IMR-90 (cell line): ENCODE measurements around the gene PRSS56. TPM values are rescaled to one million over a fixed set of nuclear protein-coding genes. Genes with fewer than 3 reads are reported as not detected.

ENCODE experiments used
- ATAC-seq: fragments of 200-7000 bp; cut with Tn5 transposase; 2 replicates; pipeline ENCODE4 v1.9.1; 2020; ENCODE audit warnings: low read depth, mild to moderate bottlenecking, moderate library complexity
- BruUV-seq: library from RNA; stranded (reverse); fragments of 400-500 nt; replicated peaks from 2 replicates; lab custom pipeline; 2021; lab: Mats Ljungman, UMichigan
- CTCF ChIA-PET: fragments of 300-600 bp; formaldehyde crosslinking; extraction: SDS; loops from one replicate; lab custom pipeline; 2021; ENCODE audit warnings: antibody characterized with exemption; lab: Yijun Ruan, JAX
- POLR2A ChIA-PET: fragments of 300-600 bp; sonication (Branson Sonifier 250); formaldehyde crosslinking; loops from one replicate; lab custom pipeline; 2022; ENCODE audit warnings: antibody characterized with exemption; ENCODE audit not compliant: unreplicated experiment; lab: Charles Lee
- DNase-seq: peaks from one replicate; pipeline ENCODE4 v3.0.0; 2013
- H2AFZ ChIP-seq: replicated peaks from 2 replicates; pipeline ENCODE3; 2013; ENCODE audit warnings: low read length, mild to moderate bottlenecking; ENCODE audit not compliant: poor library complexity
- H2AK5ac ChIP-seq: 2 replicates; pipeline ENCODE4 v1.6.1; 2013; ENCODE audit warnings: low read depth, low read length, inconsistent platforms
- H2AK9ac ChIP-seq: replicated peaks from 2 replicates; pipeline ENCODE3; 2013; ENCODE audit warnings: mild to moderate bottlenecking, low read depth, low read length, moderate library complexity; ENCODE audit not compliant: poor library complexity
- H2BK120ac ChIP-seq: 2 replicates; pipeline ENCODE4 v1.6.1; 2013; ENCODE audit warnings: low read depth, low read length, inconsistent platforms
- H2BK15ac ChIP-seq: 3 replicates; pipeline ENCODE4 v1.6.1; 2013; ENCODE audit warnings: low read depth, low read length, inconsistent platforms
- H2BK20ac ChIP-seq: 2 replicates; pipeline ENCODE4 v1.6.1; 2013; ENCODE audit warnings: low read depth, mild to moderate bottlenecking, inconsistent platforms, low read length, moderate library complexity
- H2BK5ac ChIP-seq: 2 replicates; pipeline ENCODE4 v1.6.1; 2013; ENCODE audit warnings: mild to moderate bottlenecking, low read depth, low read length, inconsistent platforms; ENCODE audit not compliant: poor library complexity, severe bottlenecking
- H3K14ac ChIP-seq: replicated peaks from 2 replicates; pipeline ENCODE4 v1.6.1; 2013; ENCODE audit warnings: low read depth, low read length, inconsistent platforms
- H3K18ac ChIP-seq: 2 replicates; pipeline ENCODE4 v1.6.1; 2013; ENCODE audit warnings: low read depth, low read length, control low read depth
- H3K23ac ChIP-seq: 2 replicates; pipeline ENCODE4 v1.6.1; 2013; ENCODE audit warnings: low read depth, low read length, inconsistent platforms
- H3K27ac ChIP-seq: 2 replicates; pipeline ENCODE4 v1.5.1; 2013; ENCODE audit warnings: mild to moderate bottlenecking, control low read depth, low read length; ENCODE audit not compliant: insufficient read depth
- H3K27me3 ChIP-seq: 2 replicates; pipeline ENCODE4 v1.6.1; 2013; ENCODE audit warnings: low read length; ENCODE audit not compliant: control insufficient read depth, insufficient read depth
- H3K36me3 ChIP-seq: 2 replicates; pipeline ENCODE4 v1.6.1; 2013; ENCODE audit warnings: low read length, mixed read lengths; ENCODE audit not compliant: control insufficient read depth, insufficient read depth
- H3K4ac ChIP-seq: 2 replicates; pipeline ENCODE4 v1.6.1; 2013; ENCODE audit warnings: low read depth, low read length, inconsistent platforms
- H3K4me1 ChIP-seq: 2 replicates; pipeline ENCODE4 v1.6.1; 2013; ENCODE audit warnings: low read length, mixed read lengths; ENCODE audit not compliant: control insufficient read depth, insufficient read depth
- H3K4me2 ChIP-seq: 2 replicates; pipeline ENCODE4 v1.6.1; 2013; ENCODE audit warnings: low read depth, mild to moderate bottlenecking, control low read depth, low read length, moderate library complexity
- H3K4me3 ChIP-seq: 2 replicates; pipeline ENCODE4 v1.5.1; 2013; ENCODE audit warnings: low read depth, mild to moderate bottlenecking, control low read depth, low read length, moderate library complexity; ENCODE audit not compliant: insufficient read depth
- H3K56ac ChIP-seq: 2 replicates; pipeline ENCODE4 v1.6.1; 2013; ENCODE audit warnings: low read length, inconsistent platforms; ENCODE audit not compliant: insufficient read depth; ENCODE audit errors: extremely low read depth
- H3K79me1 ChIP-seq, 2 experiments: 2 replicates each; pipeline ENCODE4 v1.6.1; 2013; ENCODE audit warnings: low read length in 2 of 2, inconsistent platforms in 1 of 2, low read depth in 1 of 2
- H3K9ac ChIP-seq: 2 replicates; pipeline ENCODE4 v1.6.1; 2013; ENCODE audit warnings: low read depth, low read length, control low read depth
- H3K9me1 ChIP-seq: 2 replicates; pipeline ENCODE4 v1.6.1; 2013; ENCODE audit warnings: low read length, inconsistent platforms; ENCODE audit not compliant: insufficient read depth
- H3K9me3 ChIP-seq: 2 replicates; pipeline ENCODE4 v1.6.1; 2013; ENCODE audit warnings: low read length; ENCODE audit not compliant: control insufficient read depth, insufficient read depth
- H4K20me1 ChIP-seq: 2 replicates; pipeline ENCODE4 v1.6.1; 2013; ENCODE audit warnings: low read length, inconsistent platforms; ENCODE audit not compliant: insufficient read depth
- H4K5ac ChIP-seq: 2 replicates; pipeline ENCODE4 v1.6.1; 2013; ENCODE audit warnings: mild to moderate bottlenecking, low read depth, low read length, control low read depth
- H4K8ac ChIP-seq, 2 experiments: 2 replicates each; pipeline ENCODE4 v1.6.1; 2013; ENCODE audit warnings: low read depth in 2 of 2, low read length in 2 of 2, control low read depth in 1 of 2, inconsistent platforms in 1 of 2
- H4K91ac ChIP-seq: 2 replicates; pipeline ENCODE4 v1.6.1; 2013; ENCODE audit warnings: low read depth, low read length, inconsistent platforms; ENCODE audit not compliant: insufficient read depth
- BHLHE40 ChIP-seq: fragments of 150-350 bp; IDR thresholded peaks from 2 replicates; pipeline ENCODE4 v1.6.1; 2016; ENCODE audit warnings: mild to moderate bottlenecking, low read depth, low read length
- CEBPB ChIP-seq: IDR thresholded peaks from 2 replicates; pipeline ENCODE4 v1.6.1; 2012; ENCODE audit warnings: low read depth, low read length, improper control_type of control experiment
- CHD1 ChIP-seq: IDR thresholded peaks from 2 replicates; pipeline ENCODE4 v1.6.1; 2012; ENCODE audit warnings: low read depth, low read length, improper control_type of control experiment
- FOS ChIP-seq: fragments of 150-350 bp; IDR thresholded peaks from 2 replicates; pipeline ENCODE4 v1.6.1; 2016; ENCODE audit warnings: low read depth, low read length
- MAFK ChIP-seq: IDR thresholded peaks from 2 replicates; pipeline ENCODE4 v1.6.1; 2012; ENCODE audit warnings: low read depth, low read length, improper control_type of control experiment
- MAZ ChIP-seq: IDR thresholded peaks from 2 replicates; pipeline ENCODE4 v1.6.1; 2012; ENCODE audit warnings: low read depth, mild to moderate bottlenecking, low read length, improper control_type of control experiment, moderate library complexity, borderline replicate concordance
- MXI1 ChIP-seq: IDR thresholded peaks from 2 replicates; pipeline ENCODE4 v1.6.1; 2012; ENCODE audit warnings: low read depth, mild to moderate bottlenecking, low read length, moderate library complexity, borderline replicate concordance
- NFE2L2 ChIP-seq: fragments of 150-350 bp; IDR thresholded peaks from 2 replicates; pipeline ENCODE4 v1.6.1; 2016; ENCODE audit warnings: low read depth, mild to moderate bottlenecking, low read length
- POLR2A ChIP-seq: IDR thresholded peaks from 2 replicates; pipeline ENCODE4 v1.6.1; 2012; ENCODE audit warnings: mild to moderate bottlenecking, low read depth, low read length
- RAD21 ChIP-seq: IDR thresholded peaks from 2 replicates; pipeline ENCODE4 v1.6.1; 2012; ENCODE audit warnings: low read length, improper control_type of control experiment
- RCOR1 ChIP-seq: IDR thresholded peaks from 2 replicates; pipeline ENCODE4 v1.6.1; 2012; ENCODE audit warnings: mild to moderate bottlenecking, low read length, improper control_type of control experiment; ENCODE audit not compliant: insufficient replicate concordance
- RFX5 ChIP-seq: IDR thresholded peaks from 2 replicates; pipeline ENCODE4 v1.8.0; 2012; ENCODE audit warnings: low read depth, mild to moderate bottlenecking, low read length, moderate library complexity
- SMC3 ChIP-seq: fragments of 150-350 bp; IDR thresholded peaks from 2 replicates; pipeline ENCODE4 v1.6.1; 2016; ENCODE audit warnings: low read depth, mild to moderate bottlenecking, antibody characterized with exemption, low read length, moderate library complexity
- WGBS, 2 experiments: methylation state at CpG; one replicate each; pipeline versions ENCODE4 v1.1.5 to v1.1.7; 2013; ENCODE audit warnings: missing lambda C conversion rate in 2 of 2; ENCODE audit not compliant: insufficient read length in 1 of 2; ENCODE audit errors: extremely low coverage in 2 of 2; 5-methylcytosine and 5-hydroxymethylcytosine counted together
- dilution Hi-C: fragments of 300-500 bp; cut with HindIII; formaldehyde crosslinking; loops from one replicate; pipeline ENCODE4 v1.14.3; 2018; ENCODE audit warnings: low sequenced_read_pairs; ENCODE audit not compliant: unreplicated experiment
- in situ Hi-C: fragments of 300-500 bp; cut with MboI; formaldehyde crosslinking; loops from 3 replicates; pipeline ENCODE4 v1.14.3; 2019; ENCODE audit warnings: low sequenced_read_pairs, inconsistent platforms, mixed read lengths
- intact Hi-C: fragments of 100-400 bp; cut with micrococcal nuclease; formaldehyde crosslinking; loops from 2 replicates; pipeline ENCODE4 v1.10.0; 2022
- polyA plus RNA-seq, 3 experiments: library from polyadenylated mRNA; depleted of rRNA; stranded (reverse); fragments of >200 nt; gene quantifications; 2 replicates each; pipeline ENCODE4 v1.2.3, GENCODE V29; 2012; ENCODE audit warnings: low replicate concordance in 1 of 3
- total RNA-seq: library from RNA; depleted of rRNA; stranded (reverse); fragments of >200 nt; gene quantifications from 2 replicates; pipeline ENCODE4 v1.2.3, GENCODE V29; 2012
- TF ChIP-seq, protein P1 (sequence below): fragments of 150-350 bp; IDR thresholded peaks from 2 replicates; pipeline ENCODE4 v1.6.1; 2016; ENCODE audit warnings: low read depth, mild to moderate bottlenecking, low read length, moderate library complexity, borderline replicate concordance
- TF ChIP-seq, protein P2 (sequence below): fragments of 150-350 bp; IDR thresholded peaks from 2 replicates; pipeline ENCODE4 v1.6.1; 2017; ENCODE audit warnings: mild to moderate bottlenecking, antibody characterized with exemption, low read length, low read depth
- TF ChIP-seq, protein P3 (sequence below): conservative IDR thresholded peaks from 2 replicates; pipeline ENCODE4 v1.5.1; 2012; ENCODE audit warnings: mild to moderate bottlenecking, low read depth, low read length, improper control_type of control experiment

The PRSS56 gene
- total and polyA plus RNA-seq, 2 of the 4 experiments (the other 2 are of a cell fraction), result not detected

DNA sequence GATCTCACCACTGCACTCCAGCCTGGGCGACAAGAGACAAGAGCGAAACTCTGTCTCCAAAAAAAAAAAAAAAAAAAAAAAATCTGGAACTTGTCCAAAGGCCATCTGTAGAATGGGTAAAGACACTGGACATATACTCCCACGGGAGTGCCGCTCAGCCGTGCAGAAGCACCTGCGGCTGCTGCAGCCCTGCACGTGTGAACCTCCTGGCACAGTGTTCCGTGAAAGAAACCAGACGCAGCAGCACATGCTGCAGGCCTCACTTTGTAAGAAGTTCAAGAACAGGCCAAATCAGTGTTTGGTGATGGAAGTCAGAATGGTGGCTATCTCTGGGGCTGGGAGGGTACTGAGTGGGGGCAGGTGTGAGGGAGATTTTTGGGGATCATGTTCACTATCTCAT, 12.2 kb downstream of the PRSS56 start:
- Histone ChIP-seq H3K4me3 (no peak overlapping the region), H2BK15ac (no peak overlapping the region), H2AK9ac (no peak overlapping the region), H3K18ac (no peak overlapping the region), H3K9me3 (peaks cover 6% of the 10 kb centered on the region), H3K56ac (no peak overlapping the region), H3K9ac (no peak overlapping the region), H3K4ac (no peak overlapping the region), H3K4me1 (no peaks in the 10 kb centered on the region), H3K14ac (no peak overlapping the region), H3K36me3 (no peaks in the 10 kb centered on the region), H3K79me1 (no peaks in the 10 kb centered on the region), H2AFZ (no peak overlapping the region), H2BK20ac (no peak overlapping the region), H4K20me1 (no peaks in the 10 kb centered on the region), H2BK5ac (no peak overlapping the region), H4K91ac (no peak overlapping the region), H3K23ac (no peak overlapping the region), H3K27ac (no peak overlapping the region), H2AK5ac (no peak overlapping the region), H3K9me1 (no peaks in the 10 kb centered on the region), H3K27me3 (peaks cover 20% of the 10 kb centered on the region), H4K8ac (no peak overlapping the region), H4K5ac (no peak overlapping the region), H3K4me2 (no peak overlapping the region), H2BK120ac (no peak overlapping the region)
- BruUV-seq, result no TSS peak
- intact Hi-C loops, result no loop called here
- DNase-seq, result no peak
- ATAC-seq, result no peak
- dilution Hi-C loops, result no loop called here
- TF ChIP-seq MAZ (no peak), FOS (no peak), CHD1 (no peak), RCOR1 (no peak), POLR2A (no peak), NFE2L2 (no peak), MXI1 (no peak), RFX5 (no peak), BHLHE40 (no peak), SMC3 (no peak), CEBPB (no peak), RAD21 (no peak), MAFK (no peak)
- TF ChIP-seq, protein P1, sequence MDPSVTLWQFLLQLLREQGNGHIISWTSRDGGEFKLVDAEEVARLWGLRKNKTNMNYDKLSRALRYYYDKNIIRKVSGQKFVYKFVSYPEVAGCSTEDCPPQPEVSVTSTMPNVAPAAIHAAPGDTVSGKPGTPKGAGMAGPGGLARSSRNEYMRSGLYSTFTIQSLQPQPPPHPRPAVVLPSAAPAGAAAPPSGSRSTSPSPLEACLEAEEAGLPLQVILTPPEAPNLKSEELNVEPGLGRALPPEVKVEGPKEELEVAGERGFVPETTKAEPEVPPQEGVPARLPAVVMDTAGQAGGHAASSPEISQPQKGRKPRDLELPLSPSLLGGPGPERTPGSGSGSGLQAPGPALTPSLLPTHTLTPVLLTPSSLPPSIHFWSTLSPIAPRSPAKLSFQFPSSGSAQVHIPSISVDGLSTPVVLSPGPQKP, result no peak
- TF ChIP-seq, protein P2, sequence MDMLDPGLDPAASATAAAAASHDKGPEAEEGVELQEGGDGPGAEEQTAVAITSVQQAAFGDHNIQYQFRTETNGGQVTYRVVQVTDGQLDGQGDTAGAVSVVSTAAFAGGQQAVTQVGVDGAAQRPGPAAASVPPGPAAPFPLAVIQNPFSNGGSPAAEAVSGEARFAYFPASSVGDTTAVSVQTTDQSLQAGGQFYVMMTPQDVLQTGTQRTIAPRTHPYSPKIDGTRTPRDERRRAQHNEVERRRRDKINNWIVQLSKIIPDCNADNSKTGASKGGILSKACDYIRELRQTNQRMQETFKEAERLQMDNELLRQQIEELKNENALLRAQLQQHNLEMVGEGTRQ, result no peak
- TF ChIP-seq, protein P3, sequence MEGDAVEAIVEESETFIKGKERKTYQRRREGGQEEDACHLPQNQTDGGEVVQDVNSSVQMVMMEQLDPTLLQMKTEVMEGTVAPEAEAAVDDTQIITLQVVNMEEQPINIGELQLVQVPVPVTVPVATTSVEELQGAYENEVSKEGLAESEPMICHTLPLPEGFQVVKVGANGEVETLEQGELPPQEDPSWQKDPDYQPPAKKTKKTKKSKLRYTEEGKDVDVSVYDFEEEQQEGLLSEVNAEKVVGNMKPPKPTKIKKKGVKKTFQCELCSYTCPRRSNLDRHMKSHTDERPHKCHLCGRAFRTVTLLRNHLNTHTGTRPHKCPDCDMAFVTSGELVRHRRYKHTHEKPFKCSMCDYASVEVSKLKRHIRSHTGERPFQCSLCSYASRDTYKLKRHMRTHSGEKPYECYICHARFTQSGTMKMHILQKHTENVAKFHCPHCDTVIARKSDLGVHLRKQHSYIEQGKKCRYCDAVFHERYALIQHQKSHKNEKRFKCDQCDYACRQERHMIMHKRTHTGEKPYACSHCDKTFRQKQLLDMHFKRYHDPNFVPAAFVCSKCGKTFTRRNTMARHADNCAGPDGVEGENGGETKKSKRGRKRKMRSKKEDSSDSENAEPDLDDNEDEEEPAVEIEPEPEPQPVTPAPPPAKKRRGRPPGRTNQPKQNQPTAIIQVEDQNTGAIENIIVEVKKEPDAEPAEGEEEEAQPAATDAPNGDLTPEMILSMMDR, result no peak
- in situ Hi-C loops, result no loop called here
- ChIA-PET POLR2A (no interaction called here), CTCF (no interaction called here)
- no CpG with 5 or more reads among the region's 9 CpGs for WGBS, 2 experiments
